ENCODE measurements around the gene OR5K3.
"Not testable (repeated sequence)": the region's sequence is repeated elsewhere in the genome, so short reads cannot be mapped to it uniquely, and the experiment has no call there.

DNA sequence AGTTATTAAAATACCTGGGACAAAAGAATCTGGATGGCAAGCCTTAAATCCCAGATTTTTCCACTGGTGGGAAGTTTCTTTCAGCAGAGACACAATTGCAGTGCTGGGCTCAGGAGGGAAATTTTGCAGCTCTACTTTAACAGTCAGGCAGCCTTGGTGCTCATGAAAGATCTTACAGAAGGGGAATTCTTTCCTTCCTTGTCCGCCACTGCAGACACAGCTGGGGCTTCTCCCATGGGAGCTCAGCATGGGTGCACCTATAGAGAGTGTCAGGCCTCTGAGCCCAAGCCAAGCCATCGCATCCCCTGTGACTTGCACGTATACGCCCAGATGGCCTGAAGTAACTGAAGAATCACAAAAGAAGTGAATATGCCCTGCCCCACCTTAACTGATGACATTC, 6.0 kb downstream of the OR5K3 start:
- TF ChIP-seq, protein P1, sequence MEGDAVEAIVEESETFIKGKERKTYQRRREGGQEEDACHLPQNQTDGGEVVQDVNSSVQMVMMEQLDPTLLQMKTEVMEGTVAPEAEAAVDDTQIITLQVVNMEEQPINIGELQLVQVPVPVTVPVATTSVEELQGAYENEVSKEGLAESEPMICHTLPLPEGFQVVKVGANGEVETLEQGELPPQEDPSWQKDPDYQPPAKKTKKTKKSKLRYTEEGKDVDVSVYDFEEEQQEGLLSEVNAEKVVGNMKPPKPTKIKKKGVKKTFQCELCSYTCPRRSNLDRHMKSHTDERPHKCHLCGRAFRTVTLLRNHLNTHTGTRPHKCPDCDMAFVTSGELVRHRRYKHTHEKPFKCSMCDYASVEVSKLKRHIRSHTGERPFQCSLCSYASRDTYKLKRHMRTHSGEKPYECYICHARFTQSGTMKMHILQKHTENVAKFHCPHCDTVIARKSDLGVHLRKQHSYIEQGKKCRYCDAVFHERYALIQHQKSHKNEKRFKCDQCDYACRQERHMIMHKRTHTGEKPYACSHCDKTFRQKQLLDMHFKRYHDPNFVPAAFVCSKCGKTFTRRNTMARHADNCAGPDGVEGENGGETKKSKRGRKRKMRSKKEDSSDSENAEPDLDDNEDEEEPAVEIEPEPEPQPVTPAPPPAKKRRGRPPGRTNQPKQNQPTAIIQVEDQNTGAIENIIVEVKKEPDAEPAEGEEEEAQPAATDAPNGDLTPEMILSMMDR (IDR thresholded peaks at IDR 0.05 in 8 of 11, conservative IDR thresholded peaks at IDR 0.05 in 3 of 11): not testable (repeated sequence)
- TF ChIP-seq POLR2A, POLR2AphosphoS5 (IDR thresholded peaks at IDR 0.05): not testable (repeated sequence)
